Measurements from ENCODE around the gene TOM1L1.
"Not testable (repeated sequence)": the region's sequence is repeated elsewhere in the genome, so short reads cannot be mapped to it uniquely, and the experiment has no call there.

DNA sequence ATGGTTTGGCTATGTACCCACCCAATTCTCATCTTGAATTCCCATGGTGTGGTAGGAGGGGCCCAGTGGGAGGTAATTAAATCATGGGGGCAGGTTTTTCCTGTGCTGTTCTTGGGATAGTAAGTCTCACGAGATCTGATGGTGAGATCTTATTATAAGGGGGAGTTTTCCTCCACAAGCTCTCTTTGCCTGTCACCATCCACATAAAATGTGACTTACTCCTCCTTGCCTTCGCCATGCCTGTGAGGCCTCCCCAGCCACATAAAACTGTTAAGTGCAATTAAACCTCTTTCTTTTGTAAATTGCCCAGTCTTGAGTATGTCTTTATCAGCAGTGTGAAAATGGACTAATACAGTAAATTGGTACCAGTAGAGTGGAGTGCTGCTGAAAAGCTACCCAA, 24.7 kb upstream of the TOM1L1 start:
- TF ChIP-seq, protein P1, sequence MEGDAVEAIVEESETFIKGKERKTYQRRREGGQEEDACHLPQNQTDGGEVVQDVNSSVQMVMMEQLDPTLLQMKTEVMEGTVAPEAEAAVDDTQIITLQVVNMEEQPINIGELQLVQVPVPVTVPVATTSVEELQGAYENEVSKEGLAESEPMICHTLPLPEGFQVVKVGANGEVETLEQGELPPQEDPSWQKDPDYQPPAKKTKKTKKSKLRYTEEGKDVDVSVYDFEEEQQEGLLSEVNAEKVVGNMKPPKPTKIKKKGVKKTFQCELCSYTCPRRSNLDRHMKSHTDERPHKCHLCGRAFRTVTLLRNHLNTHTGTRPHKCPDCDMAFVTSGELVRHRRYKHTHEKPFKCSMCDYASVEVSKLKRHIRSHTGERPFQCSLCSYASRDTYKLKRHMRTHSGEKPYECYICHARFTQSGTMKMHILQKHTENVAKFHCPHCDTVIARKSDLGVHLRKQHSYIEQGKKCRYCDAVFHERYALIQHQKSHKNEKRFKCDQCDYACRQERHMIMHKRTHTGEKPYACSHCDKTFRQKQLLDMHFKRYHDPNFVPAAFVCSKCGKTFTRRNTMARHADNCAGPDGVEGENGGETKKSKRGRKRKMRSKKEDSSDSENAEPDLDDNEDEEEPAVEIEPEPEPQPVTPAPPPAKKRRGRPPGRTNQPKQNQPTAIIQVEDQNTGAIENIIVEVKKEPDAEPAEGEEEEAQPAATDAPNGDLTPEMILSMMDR (IDR thresholded peaks at IDR 0.05; ENCODE audit: insufficient read depth, low read length, poor library complexity, severe bottlenecking) = not testable (repeated sequence)
- not testable (repeated sequence) for TF ChIP-seq EZH2phosphoT487 (conservative IDR thresholded peaks at IDR 0.05; ENCODE audit: low read length)
